Cardiac septum (tissue), 1 donor: ENCODE measurements around the gene ROR1. TPM values are rescaled to one million over a fixed set of nuclear protein-coding genes. Genes with fewer than 3 reads are reported as not detected.

Source experiments
- DNase-seq: peaks from one replicate; pipeline ENCODE4 v3.0.0-alpha.2; 2020; ENCODE audit warnings: low spot score
- intact Hi-C: fragments of 100-400 bp; cut with DNase I; formaldehyde crosslinking; loops from one replicate; pipeline ENCODE4 v1.14.0; 2022
- total RNA-seq: library from RNA; stranded (reverse); fragmentation: NEBNext Ultra II Directional; extraction: Animal tissue kit (Norgen Biotek cat#: 25700); gene quantifications from one replicate; pipeline ENCODE4 v1.2.1, GENCODE V29; 2021
- donor health status: DM: no; HTN: no; CAD: no.

The ROR1 gene
- total RNA-seq, 1 donor from 2014 or later, result 34.8 TPM

- no peak for DNase-seq
- intact Hi-C loops, result no loop called here
Observed at GRCh38 chr1:63756839-63757238, 17.0 kb upstream of the ROR1 start.

- intact Hi-C loops, result no loop called here
- DNase-seq, result no peak
Observed at GRCh38 chr1:63757334-63757733, 16.5 kb upstream of the ROR1 start.

- intact Hi-C loops, result no loop called here
- DNase-seq, result no peak
Observed at GRCh38 chr1:63758791-63759190, 15.0 kb upstream of the ROR1 start.

GRCh38 chr1:63759778-63760177, 14.0 kb upstream of the ROR1 start:
- intact Hi-C loops, result no loop called here

GRCh38 chr1:63770381-63770780, 3.4 kb upstream of the ROR1 start:
- no peak for DNase-seq
- intact Hi-C loops, result loop anchor here (5.0 kb wide), 4 partner anchors 68 to 472 kb away; no protein-coding TSS in a partner anchor

More at GRCh38 chr1:63759778-63760177, 14.0 kb upstream of the ROR1 start:
- DNase-seq, result no peak

- intact Hi-C loops, result loop anchor here (2.0 to 5.0 kb wide), 5 partner anchors 70 to 470 kb away; no protein-coding TSS in a partner anchor
- no peak for DNase-seq
Observed at GRCh38 chr1:63772201-63772600, 1.6 kb upstream of the ROR1 start.

- intact Hi-C loops, result loop anchor here (2.0 to 5.0 kb wide), 5 partner anchors 71 to 469 kb away; no protein-coding TSS in a partner anchor
- DNase-seq, result no peak
Observed at GRCh38 chr1:63772876-63773275, 941 bp upstream of the ROR1 start.

- intact Hi-C loops, result loop anchor here (2.0 to 5.0 kb wide), 5 partner anchors 71 to 469 kb away; no protein-coding TSS in a partner anchor
- DNase-seq, result no peak
Observed at GRCh38 chr1:63773496-63773814, 362 bp upstream of the ROR1 start.

GRCh38 chr1:63774617-63775417, 1.0 kb downstream of the ROR1 start:
- DNase-seq, result no peak

GRCh38 chr1:63775418-63776127, 1.8 kb downstream of the ROR1 start:
- DNase-seq, result no peak
- intact Hi-C loops, result loop anchor here (5.0 kb wide), 1 partner anchor 137 kb away; no protein-coding TSS in a partner anchor

More at GRCh38 chr1:63774617-63775417, 1.0 kb downstream of the ROR1 start:
- intact Hi-C loops, result loop anchor here (5.0 kb wide), 5 partner anchors 73 to 467 kb away; no protein-coding TSS in a partner anchor

GRCh38 chr1:63777286-63777685, 3.5 kb downstream of the ROR1 start:
- intact Hi-C loops, result loop anchor here (5.0 kb wide), 1 partner anchor 135 kb away; no protein-coding TSS in a partner anchor
- no peak for DNase-seq

GRCh38 chr1:63777965-63778880, 4.4 kb downstream of the ROR1 start:
- intact Hi-C loops, result loop anchor here (5.0 kb wide), 1 partner anchor 134 kb away; no protein-coding TSS in a partner anchor
- no peak for DNase-seq

- intact Hi-C loops, result loop anchor here (5.0 kb wide), 1 partner anchor 133 kb away; no protein-coding TSS in a partner anchor
- no peak for DNase-seq
Observed at GRCh38 chr1:63779338-63780211, 5.8 kb downstream of the ROR1 start.

- no peak for DNase-seq
- intact Hi-C loops, result no loop called here
Observed at GRCh38 chr1:63780565-63780964, 6.7 kb downstream of the ROR1 start.

GRCh38 chr1:63782982-63783381, 9.2 kb downstream of the ROR1 start:
- DNase-seq, result no peak
- intact Hi-C loops, result no loop called here

GRCh38 chr1:63784083-63784482, 10.3 kb downstream of the ROR1 start:
- DNase-seq, result no peak
- intact Hi-C loops, result no loop called here

GRCh38 chr1:63784489-63785390, 10.9 kb downstream of the ROR1 start:
- intact Hi-C loops, result loop anchor here (5.0 kb wide), 1 partner anchor 73 kb away; no protein-coding TSS in a partner anchor
- DNase-seq, result no peak
